ENCODE data around the gene DDTL.

GRCh38 chr22:24007253-24008021, 40.7 kb downstream of the DDTL start:
- TF ChIP-seq CTCF (IDR thresholded peaks at IDR 0.05) (no peak), POLR2A (IDR thresholded peaks at IDR 0.05) (no peak)

All from thyroid gland (tissue), 4 donors.